ENCODE results near the gene RGL3.
"Not testable (repeated sequence)": the region's sequence is repeated elsewhere in the genome, so short reads cannot be mapped to it uniquely, and the experiment has no call there.

Gene RGL3

GRCh38 chr19:11420429-11421370 lies 1.6 kb upstream of the RGL3 start:
- peak; percentile 43 for DNase-seq (ENCODE audit: low read depth)

GRCh38 chr19:11418094-11418548 lies 993 bp downstream of the RGL3 start:
- no peak for DNase-seq (ENCODE audit: low read depth)

GRCh38 chr19:11416346-11417052 lies 2.6 kb downstream of the RGL3 start:
- no peak for DNase-seq (ENCODE audit: low read depth)

GRCh38 chr19:11414544-11414943 lies 4.6 kb downstream of the RGL3 start:
- no peak for DNase-seq (ENCODE audit: low read depth)

- peak; percentile 66 for DNase-seq (ENCODE audit: low read depth)
These were observed 8.4 kb downstream of the RGL3 start for GRCh38 chr19:11410682-11411081.

- DNase-seq (ENCODE audit: low read depth): no peak
These were observed 10.5 kb downstream of the RGL3 start for GRCh38 chr19:11408591-11408990.

GRCh38 chr19:11406703-11407236 lies 12.3 kb downstream of the RGL3 start:
- DNase-seq (ENCODE audit: low read depth): not testable (repeated sequence)

GRCh38 chr19:11405846-11406643 lies 13.1 kb downstream of the RGL3 start:
- no peak for DNase-seq (ENCODE audit: low read depth)

- DNase-seq (ENCODE audit: low read depth): no peak
These were observed 14.4 kb downstream of the RGL3 start for GRCh38 chr19:11404588-11405222.

- DNase-seq (ENCODE audit: low read depth): no peak
These were observed 17.1 kb downstream of the RGL3 start for GRCh38 chr19:11401808-11402543.

- no peak for DNase-seq (ENCODE audit: low read depth)
These were observed 18.3 kb downstream of the RGL3 start for GRCh38 chr19:11400798-11401197.

- DNase-seq (ENCODE audit: low read depth): no peak
These were observed 19.4 kb downstream of the RGL3 start for GRCh38 chr19:11399667-11400066.

GRCh38 chr19:11397089-11397610 lies 22.0 kb downstream of the RGL3 start:
- no peak for DNase-seq (ENCODE audit: low read depth)

GRCh38 chr19:11390933-11391680 lies 28.0 kb downstream of the RGL3 start:
- no peak for DNase-seq (ENCODE audit: low read depth)

- no peak for DNase-seq (ENCODE audit: low read depth)
These were observed 28.8 kb downstream of the RGL3 start for GRCh38 chr19:11390359-11390758.

- DNase-seq (ENCODE audit: low read depth): no peak
These were observed 31.7 kb downstream of the RGL3 start for GRCh38 chr19:11387162-11388034.

GRCh38 chr19:11384778-11385129 lies 34.4 kb downstream of the RGL3 start:
- DNase-seq (ENCODE audit: low read depth): no peak

GRCh38 chr19:11383706-11384048 lies 35.4 kb downstream of the RGL3 start:
- DNase-seq (ENCODE audit: low read depth): no peak

All from EH (cell line).